ENCODE data around the gene TRIM7. TPM values are rescaled to one million over a fixed set of nuclear protein-coding genes. Genes with fewer than 3 reads are reported as not detected.

TRIM7 gene
- total RNA-seq, 2 experiments from 2014 or later = 1.1 to 3.0 TPM

DNA sequence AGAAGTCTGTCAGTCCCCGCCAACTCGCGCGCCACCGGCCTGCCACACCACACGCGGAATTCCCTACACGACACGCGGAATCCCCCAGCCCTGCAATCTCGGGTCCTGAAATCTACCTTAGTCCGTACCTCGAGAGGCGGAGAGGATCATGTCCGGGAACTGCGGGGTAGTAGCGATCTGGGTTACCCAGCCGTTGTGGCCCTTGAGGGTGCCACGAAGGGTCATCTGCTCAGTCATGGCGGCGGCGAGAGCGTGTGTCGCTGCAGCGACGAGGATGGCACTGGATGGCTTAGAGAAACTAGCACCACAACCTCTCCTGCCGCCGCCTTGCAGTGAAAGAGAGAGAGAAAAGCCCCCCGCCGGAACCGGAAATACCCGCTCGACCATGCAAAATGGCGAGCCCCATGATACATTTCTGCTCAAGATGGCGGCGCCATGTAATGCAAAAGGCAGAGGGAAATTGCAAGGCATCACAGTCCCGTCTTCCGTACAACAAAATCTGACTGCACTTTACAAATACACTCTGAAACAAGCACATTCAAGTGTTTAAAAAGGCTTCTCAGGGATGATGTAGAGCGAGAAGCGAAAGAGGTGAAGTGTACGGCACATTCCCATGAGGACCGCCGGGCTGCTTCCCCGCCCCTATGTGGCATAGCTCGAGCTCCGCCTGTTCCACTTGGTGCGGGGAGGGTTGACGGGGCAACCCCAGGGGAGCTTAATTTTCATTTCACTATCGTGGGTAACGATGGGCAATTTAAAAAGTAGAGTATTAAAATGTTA, 38.8 kb upstream of the TRIM7 start, which contains the start of gene RACK1:
TSS of gene RACK1 (minus strand) at position 343 of the 780 bp plus-strand sequence. CDS start at position 237, 106 bp downstream.
- TF ChIP-seq, protein P1, sequence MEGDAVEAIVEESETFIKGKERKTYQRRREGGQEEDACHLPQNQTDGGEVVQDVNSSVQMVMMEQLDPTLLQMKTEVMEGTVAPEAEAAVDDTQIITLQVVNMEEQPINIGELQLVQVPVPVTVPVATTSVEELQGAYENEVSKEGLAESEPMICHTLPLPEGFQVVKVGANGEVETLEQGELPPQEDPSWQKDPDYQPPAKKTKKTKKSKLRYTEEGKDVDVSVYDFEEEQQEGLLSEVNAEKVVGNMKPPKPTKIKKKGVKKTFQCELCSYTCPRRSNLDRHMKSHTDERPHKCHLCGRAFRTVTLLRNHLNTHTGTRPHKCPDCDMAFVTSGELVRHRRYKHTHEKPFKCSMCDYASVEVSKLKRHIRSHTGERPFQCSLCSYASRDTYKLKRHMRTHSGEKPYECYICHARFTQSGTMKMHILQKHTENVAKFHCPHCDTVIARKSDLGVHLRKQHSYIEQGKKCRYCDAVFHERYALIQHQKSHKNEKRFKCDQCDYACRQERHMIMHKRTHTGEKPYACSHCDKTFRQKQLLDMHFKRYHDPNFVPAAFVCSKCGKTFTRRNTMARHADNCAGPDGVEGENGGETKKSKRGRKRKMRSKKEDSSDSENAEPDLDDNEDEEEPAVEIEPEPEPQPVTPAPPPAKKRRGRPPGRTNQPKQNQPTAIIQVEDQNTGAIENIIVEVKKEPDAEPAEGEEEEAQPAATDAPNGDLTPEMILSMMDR (IDR thresholded peaks at IDR 0.05) = no peak
- peaks cover 42% of the 10 kb centered on the region for H3K4me1 Mint-ChIP-seq (ENCODE audit: low read depth)
- H3K27me3 Mint-ChIP-seq = no peaks in the 10 kb centered on the region
- intact Hi-C loops (cut with micrococcal nuclease) = loop anchor here (2.0 kb wide), 1 partner anchor 19 kb away; no protein-coding TSS in a partner anchor
- peak; percentile 68 for ATAC-seq
- peak within 1 kb of the TSS; percentile 99 for H3K4me3 Mint-ChIP-seq
- DNase-seq = peak; percentile 94
- ChIA-PET CTCF (interaction anchor here (0.8 to 2.3 kb wide), 2 partner anchors 12 to 59 kb away, joined by 3 to 10 read pairs; no protein-coding TSS in a partner anchor), POLR2A (interaction anchor here (0.6 to 35.9 kb wide), 11 partner anchors 5 to 111 kb away, joined by 3 to 746 read pairs (median 7); partner anchors contain the start of genes RACK1, TRIM41 and TRIM52)
- peak within 1 kb of the TSS; percentile 100 for H3K27ac Mint-ChIP-seq
- no peaks in the 10 kb centered on the region for H3K9me3 Mint-ChIP-seq
- peaks cover 64% of the 10 kb centered on the region for H3K36me3 Mint-ChIP-seq (ENCODE audit: low read depth)

DNA sequence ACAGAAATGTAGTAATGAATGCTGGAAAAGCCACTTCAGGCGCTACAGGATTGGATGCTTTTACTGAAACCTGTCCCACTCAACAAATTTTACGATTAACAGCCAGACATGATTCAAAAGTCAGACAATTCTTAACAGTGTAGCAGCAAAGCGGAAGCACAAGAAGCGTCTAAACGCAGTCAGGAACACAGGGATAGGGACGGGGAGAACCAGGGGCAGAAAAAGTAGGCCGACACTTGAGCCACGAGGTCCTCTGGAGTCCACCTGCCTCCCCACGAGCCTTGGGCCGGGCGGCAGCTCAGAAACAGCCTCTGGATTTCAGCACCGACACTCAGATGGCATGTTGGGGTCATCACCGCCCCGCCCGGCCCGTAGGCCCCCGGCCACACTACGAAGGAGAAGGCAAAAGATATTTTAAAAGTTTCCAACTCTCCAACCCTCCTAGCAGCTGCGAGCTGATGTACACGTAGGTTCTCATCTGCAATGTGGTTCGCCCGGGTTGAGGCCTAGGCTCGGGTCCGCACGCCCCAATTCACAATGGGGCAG, 38.1 kb upstream of the TRIM7 start:
- ChIA-PET POLR2A (interaction anchor here (1.2 to 35.9 kb wide), 7 partner anchors 6 to 432 kb away, joined by 3 to 746 read pairs (median 34); partner anchors contain the start of genes RACK1, TRIM41 and TRIM52), CTCF (interaction anchor here (0.8 kb wide), 1 partner anchor 80 kb away, joined by 3 read pairs; no protein-coding TSS in a partner anchor)
- peak overlapping the region; percentile 100 for H3K27ac Mint-ChIP-seq
- no peaks in the 10 kb centered on the region for H3K27me3 Mint-ChIP-seq
- no peak for DNase-seq
- peak overlapping the region; percentile 99 for H3K4me3 Mint-ChIP-seq
- intact Hi-C loops (cut with micrococcal nuclease) = loop anchor here (2.0 kb wide), 1 partner anchor 18 kb away; no protein-coding TSS in a partner anchor
- TF ChIP-seq, protein P1 (IDR thresholded peaks at IDR 0.05) = no peak
- H3K4me1 Mint-ChIP-seq (ENCODE audit: low read depth) = peaks cover 41% of the 10 kb centered on the region
- no peaks in the 10 kb centered on the region for H3K9me3 Mint-ChIP-seq
- H3K36me3 Mint-ChIP-seq (ENCODE audit: low read depth) = peaks cover 69% of the 10 kb centered on the region
- ATAC-seq = no peak

DNA sequence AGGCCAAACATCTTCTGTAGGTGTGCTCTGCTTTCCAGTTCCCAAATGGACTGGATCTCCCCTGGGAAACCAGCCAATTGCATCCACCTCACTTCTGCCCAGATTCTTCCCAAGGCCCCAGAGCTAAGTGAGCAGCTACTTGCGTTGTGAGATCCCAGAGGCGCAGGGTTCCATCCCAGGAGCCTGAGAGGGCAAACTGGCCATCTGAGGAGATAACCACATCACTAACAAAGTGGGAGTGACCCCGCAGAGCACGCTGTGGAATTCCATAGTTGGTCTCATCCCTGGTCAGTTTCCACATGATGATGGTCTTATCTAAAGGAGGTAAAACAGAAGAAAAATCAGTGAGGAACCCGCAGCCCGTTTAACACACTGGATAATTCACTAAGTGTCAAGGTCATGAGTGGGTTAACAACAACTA, 37.0 kb upstream of the TRIM7 start:
- peaks cover 44% of the 10 kb centered on the region for H3K4me1 Mint-ChIP-seq (ENCODE audit: low read depth)
- peak overlapping the region; percentile 99 for H3K4me3 Mint-ChIP-seq
- POLR2A ChIA-PET = interaction anchor here (0.6 to 35.9 kb wide), 8 partner anchors 7 to 431 kb away, joined by 3 to 746 read pairs (median 24); partner anchors contain the start of genes RACK1, TRIM41 and TRIM52
- peak overlapping the region; percentile 100 for H3K27ac Mint-ChIP-seq
- CTCF ChIA-PET = interaction anchor here (0.8 kb wide), 1 partner anchor 79 kb away, joined by 3 read pairs; no protein-coding TSS in a partner anchor
- H3K9me3 Mint-ChIP-seq = no peaks in the 10 kb centered on the region
- ATAC-seq (no peak), DNase-seq (no peak)
- TF ChIP-seq, protein P1 (IDR thresholded peaks at IDR 0.05) = no peak
- H3K27me3 Mint-ChIP-seq = no peaks in the 10 kb centered on the region
- H3K36me3 Mint-ChIP-seq (ENCODE audit: low read depth) = peaks cover 71% of the 10 kb centered on the region
- intact Hi-C loops (cut with micrococcal nuclease) = loop anchor here (2.0 kb wide), 1 partner anchor 17 kb away; no protein-coding TSS in a partner anchor

DNA sequence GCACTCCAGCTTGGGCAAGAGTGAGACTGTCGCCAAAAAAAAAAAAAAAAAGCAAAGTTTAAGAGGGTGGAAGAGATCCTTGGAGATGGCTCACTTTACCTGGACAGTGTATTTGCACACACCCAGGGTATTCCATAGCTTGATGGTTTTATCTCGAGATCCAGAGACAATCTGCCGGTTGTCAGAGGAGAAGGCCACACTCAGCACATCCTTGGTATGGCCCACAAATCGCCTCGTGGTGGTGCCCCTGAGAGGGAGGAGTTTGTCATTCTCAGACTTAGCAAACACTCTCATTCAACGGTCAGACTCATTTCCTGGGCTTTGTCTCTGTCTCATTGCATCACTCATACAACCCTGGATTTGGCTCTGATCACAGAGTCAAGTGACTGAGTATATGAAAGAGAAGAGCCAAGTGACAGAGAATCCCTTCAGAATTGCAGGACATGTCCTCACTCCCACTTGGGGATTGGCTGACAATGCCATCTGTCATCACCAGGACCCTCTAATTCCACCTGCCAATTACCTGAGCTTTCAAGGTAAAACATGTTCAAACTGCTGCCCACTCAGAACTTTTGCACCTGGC, 36.5 kb upstream of the TRIM7 start:
- no peaks in the 10 kb centered on the region for H3K27me3 Mint-ChIP-seq
- POLR2A ChIA-PET = interaction anchor here (0.6 to 35.9 kb wide), 8 partner anchors 7 to 1620 kb away, joined by 3 to 746 read pairs (median 24); partner anchors contain the start of genes RACK1, TRIM41 and TRIM52
- CTCF ChIA-PET = no interaction called here
- H3K9me3 Mint-ChIP-seq = no peaks in the 10 kb centered on the region
- peak overlapping the region; percentile 99 for H3K4me3 Mint-ChIP-seq
- ATAC-seq = peak; percentile 63
- H3K27ac Mint-ChIP-seq = peak overlapping the region; percentile 100
- TF ChIP-seq, protein P1 (IDR thresholded peaks at IDR 0.05) = no peak
- H3K36me3 Mint-ChIP-seq (ENCODE audit: low read depth) = peaks cover 76% of the 10 kb centered on the region
- intact Hi-C loops (cut with micrococcal nuclease) = no loop called here
- DNase-seq = peak; percentile 85
- peaks cover 48% of the 10 kb centered on the region for H3K4me1 Mint-ChIP-seq (ENCODE audit: low read depth)

Data from activated CD8-positive, alpha-beta T cell treated with anti-CD3 and anti-CD28 coated beads for 36 hours (primary cell).